ENCODE measurements around the gene LPIN2.
"Not testable (repeated sequence)": the region's sequence is repeated elsewhere in the genome, so short reads cannot be mapped to it uniquely, and the experiment has no call there.

The LPIN2 gene

DNA sequence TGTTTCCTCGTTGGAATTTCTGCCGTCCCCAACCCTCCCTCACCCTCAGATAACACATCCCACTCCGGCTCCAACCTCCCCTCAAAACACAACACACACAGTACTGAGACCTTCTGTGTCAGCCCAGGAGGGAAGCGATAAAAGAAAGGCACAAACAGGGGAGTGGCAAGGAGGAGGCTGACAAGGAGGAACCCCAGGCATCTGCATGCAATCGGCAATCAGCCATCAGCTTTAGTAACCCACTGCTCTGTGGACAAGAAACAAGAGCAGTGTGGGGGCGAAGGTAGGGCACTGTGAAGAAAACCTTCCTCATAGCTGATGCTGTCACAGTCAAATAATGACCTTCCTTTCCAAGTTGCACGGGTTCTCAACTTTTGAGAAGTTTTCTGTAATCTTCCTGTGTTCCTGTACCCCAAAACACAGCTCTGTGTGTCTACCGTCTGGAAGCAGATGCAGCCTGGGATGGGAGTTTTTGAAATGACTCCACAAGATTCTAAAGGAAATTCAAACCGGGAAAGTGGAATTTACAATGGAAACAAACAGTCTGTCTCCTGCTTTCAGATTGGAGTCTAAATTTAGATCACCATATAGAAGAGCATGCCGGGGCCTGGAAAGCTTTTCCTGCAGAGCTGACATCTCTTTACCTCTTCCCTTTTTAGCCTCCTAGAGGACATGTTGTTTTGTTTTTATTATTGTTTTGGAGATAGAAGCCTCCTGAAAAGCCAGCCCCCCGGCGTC lies 16.4 kb upstream of the LPIN2 start:
- H3K4me3 ChIP-seq (ENCODE audit: low read depth, low read length) = no peak overlapping the region
- TF ChIP-seq, protein P1, sequence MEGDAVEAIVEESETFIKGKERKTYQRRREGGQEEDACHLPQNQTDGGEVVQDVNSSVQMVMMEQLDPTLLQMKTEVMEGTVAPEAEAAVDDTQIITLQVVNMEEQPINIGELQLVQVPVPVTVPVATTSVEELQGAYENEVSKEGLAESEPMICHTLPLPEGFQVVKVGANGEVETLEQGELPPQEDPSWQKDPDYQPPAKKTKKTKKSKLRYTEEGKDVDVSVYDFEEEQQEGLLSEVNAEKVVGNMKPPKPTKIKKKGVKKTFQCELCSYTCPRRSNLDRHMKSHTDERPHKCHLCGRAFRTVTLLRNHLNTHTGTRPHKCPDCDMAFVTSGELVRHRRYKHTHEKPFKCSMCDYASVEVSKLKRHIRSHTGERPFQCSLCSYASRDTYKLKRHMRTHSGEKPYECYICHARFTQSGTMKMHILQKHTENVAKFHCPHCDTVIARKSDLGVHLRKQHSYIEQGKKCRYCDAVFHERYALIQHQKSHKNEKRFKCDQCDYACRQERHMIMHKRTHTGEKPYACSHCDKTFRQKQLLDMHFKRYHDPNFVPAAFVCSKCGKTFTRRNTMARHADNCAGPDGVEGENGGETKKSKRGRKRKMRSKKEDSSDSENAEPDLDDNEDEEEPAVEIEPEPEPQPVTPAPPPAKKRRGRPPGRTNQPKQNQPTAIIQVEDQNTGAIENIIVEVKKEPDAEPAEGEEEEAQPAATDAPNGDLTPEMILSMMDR (IDR thresholded peaks at IDR 0.05; ENCODE audit: low read depth, low read length, missing control alignments) = no peak
- no peak for DNase-seq (ENCODE audit: low read depth)

DNA sequence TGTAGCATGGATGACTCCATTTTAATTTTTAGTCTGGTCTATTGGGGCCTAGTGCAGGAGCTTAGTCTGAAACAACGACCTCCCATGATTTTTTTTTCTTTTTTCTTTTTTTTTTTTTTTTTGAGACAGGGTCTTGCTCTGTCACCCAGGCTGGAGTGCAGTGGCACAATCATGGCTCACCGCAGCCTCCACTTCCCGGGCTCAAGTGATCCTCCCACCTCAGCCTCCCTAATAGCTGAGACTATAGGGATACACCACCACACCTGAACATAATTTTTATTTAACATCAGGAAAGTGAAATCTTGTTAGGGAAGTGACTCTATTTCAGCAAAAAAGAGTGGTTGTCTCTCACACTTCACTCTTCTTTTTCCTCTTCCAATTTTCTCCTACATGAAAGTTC lies 15.2 kb upstream of the LPIN2 start:
- not testable (repeated sequence) for DNase-seq (ENCODE audit: low read depth); H3K4me3 ChIP-seq (ENCODE audit: low read depth, low read length)

DNA sequence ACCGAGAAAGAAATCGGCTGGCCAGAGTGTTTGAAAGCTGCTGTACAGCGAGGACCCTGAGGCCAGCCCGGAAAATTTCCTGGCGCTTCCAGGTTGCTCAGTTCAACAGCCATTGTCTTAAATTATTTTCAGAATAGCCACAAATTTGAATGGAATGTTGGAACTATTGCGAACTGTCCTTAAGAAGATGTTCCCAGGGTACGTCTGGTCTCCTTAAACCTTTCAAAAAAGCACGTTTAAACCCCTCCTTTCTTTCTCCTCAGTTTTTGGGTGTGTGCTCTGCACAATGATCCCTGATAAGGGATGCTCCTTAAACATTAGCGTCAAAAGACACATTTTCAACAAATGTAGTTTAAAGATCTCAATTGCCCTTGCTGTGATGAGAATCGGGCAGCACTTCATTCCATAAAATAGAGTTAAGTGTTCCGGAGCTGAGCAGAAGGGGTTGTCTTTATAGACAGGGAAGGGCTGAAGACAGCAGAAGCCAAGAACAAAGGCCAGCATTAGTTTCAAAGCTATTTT lies 14.5 kb upstream of the LPIN2 start:
- no peak for DNase-seq (ENCODE audit: low read depth)
- TF ChIP-seq, protein P1 (IDR thresholded peaks at IDR 0.05; ENCODE audit: low read depth, low read length, missing control alignments) = no peak
- no peak overlapping the region for H3K4me3 ChIP-seq (ENCODE audit: low read depth, low read length)

DNA sequence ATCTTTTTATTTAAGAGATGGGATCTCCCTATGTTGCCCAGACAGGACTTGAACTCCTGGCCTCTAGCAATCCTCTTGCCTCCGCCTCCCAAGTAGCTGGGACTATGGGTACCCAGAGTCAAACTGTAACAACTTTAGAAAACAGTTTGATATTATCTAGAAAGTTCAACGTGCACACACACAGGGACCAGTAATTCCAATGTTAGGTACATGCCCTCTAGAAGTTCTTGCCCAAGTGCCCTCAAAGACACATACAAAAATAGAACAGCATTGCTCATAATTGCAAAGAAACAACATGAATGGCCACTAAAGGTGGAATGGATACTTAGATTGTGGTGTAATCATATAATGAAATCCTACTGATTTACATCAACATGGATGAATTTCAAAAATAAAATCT lies 12.6 kb upstream of the LPIN2 start:
- TF ChIP-seq, protein P1 (IDR thresholded peaks at IDR 0.05; ENCODE audit: low read depth, low read length, missing control alignments) = no peak
- H3K4me3 ChIP-seq (ENCODE audit: low read depth, low read length) = no peak overlapping the region
- DNase-seq (ENCODE audit: low read depth) = no peak

DNA sequence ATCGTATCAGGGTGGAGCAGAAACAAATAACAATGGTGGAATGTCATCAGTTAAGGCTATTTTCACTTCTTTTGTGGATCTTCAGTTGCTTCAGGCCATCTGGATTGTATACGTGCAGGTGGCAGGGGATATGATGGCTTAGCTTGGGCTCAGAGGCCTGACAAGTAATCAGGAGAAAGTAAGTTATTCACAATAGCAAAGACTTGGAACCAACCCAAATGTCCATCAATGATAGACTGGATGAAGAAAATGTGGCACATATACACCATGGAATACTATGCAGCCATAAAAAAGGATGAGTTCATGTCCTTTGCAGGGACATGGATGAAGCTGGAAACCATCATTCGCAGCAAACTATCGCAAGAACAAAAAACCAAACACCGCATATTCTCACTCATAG lies 10.7 kb upstream of the LPIN2 start:
- DNase-seq (ENCODE audit: low read depth) = not testable (repeated sequence)

DNA sequence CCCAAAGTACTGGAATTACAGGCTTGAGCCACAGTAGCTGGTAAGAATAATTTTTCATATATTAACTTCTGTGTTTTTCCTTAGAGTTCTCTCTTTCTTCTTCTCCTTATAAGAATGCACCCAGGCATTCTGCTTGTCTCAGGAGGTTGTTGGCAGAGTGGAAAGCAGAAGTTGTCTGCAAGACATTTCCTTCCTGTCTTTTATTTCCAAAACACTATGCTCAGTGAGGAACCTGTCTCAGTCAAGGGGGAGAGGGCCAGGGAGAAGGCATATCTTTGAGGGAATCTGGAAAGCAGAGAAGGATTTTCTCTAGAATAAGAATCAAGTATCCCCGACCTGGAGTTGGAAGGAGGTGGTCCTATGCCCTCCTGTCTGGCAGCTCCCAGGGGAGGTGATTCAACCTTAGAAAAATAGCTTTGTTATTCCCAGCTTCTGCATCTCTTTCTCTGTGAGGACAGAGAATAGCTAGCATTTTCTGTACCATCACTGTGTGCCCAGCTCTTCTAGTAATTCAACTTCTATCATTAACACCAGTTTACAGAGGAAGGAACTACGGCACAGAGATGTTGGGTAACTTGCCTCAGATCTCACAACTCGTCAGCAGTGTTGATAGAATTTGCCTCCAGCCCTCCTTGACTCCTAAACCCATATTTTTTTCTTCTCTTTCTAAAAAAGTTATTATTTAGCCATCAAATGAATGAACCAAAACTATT lies 3.8 kb upstream of the LPIN2 start:
- TF ChIP-seq, protein P1 (IDR thresholded peaks at IDR 0.05; ENCODE audit: low read depth, low read length, missing control alignments) = no peak
- no peak for DNase-seq (ENCODE audit: low read depth)
- no peak overlapping the region for H3K4me3 ChIP-seq (ENCODE audit: low read depth, low read length)

More for the DNA sequence above, 10.7 kb upstream of the LPIN2 start:
- H3K4me3 ChIP-seq (ENCODE audit: low read depth, low read length) = not testable (repeated sequence)

DNA sequence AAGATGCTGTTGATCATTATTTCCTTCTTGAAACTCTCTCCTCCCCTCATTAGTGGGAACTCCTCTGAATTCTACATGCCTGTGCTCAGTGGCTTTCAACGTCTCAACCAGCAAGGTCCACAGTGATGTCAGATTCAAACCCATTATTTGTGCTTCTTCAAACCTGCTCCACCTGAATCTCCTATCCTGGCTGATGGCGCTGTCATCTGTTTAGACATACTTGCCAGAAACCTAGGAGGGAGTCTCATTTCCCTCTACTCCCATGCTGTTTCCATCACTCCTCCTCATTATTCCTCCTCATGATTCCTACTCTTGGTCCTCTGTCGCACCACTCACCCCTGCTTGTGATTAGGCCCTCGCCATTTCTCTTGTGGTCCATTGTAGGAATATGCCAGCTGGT lies 2.9 kb upstream of the LPIN2 start:
- TF ChIP-seq, protein P1 (IDR thresholded peaks at IDR 0.05; ENCODE audit: low read depth, low read length, missing control alignments) = no peak
- H3K4me3 ChIP-seq (ENCODE audit: low read depth, low read length) = no peak overlapping the region
- DNase-seq (ENCODE audit: low read depth) = no peak

DNA sequence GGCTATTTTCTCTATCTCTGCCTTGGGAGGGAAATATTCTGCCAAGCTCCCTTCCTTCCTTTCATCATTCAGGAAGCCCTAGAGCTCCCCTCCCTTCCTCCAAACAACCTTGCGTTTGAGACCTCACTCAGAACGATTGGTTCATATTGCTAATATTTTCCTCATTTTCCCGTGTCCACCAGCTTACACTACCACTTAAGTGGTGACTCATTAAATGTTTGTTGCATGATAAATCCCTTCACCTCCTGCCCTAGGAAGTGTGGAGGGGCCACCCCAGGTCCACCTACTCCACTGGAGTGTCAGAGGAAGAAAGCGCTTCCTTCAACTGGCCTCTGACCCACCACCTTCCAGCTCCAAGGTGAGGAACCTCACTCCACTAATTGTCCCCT lies 2.3 kb upstream of the LPIN2 start:
- no peak for DNase-seq (ENCODE audit: low read depth)
- TF ChIP-seq, protein P1 (IDR thresholded peaks at IDR 0.05; ENCODE audit: low read depth, low read length, missing control alignments) = no peak
- no peak overlapping the region for H3K4me3 ChIP-seq (ENCODE audit: low read depth, low read length)

All from GM12864 (cell line).